Calu3 (cell line): ENCODE results near the gene SPO11. TPM values are rescaled to one million over a fixed set of nuclear protein-coding genes. Genes with fewer than 3 reads are reported as not detected.

ENCODE experiments used
- BruUV-seq: library from RNA; stranded (reverse); fragments of 400-500 nt; replicated peaks from 2 replicates; lab custom pipeline; 2021; lab: Mats Ljungman, UMichigan
- CTCF ChIA-PET: fragments of 300-600 bp; sonication (Branson Sonifier 250); formaldehyde crosslinking; loops from one replicate; lab custom pipeline; 2022; ENCODE audit warnings: antibody characterized with exemption; lab: Charles Lee
- DNase-seq: peaks from one replicate; pipeline ENCODE4 v3.0.0; 2022
- H3K27ac Mint-ChIP-seq: one replicate; pipeline ENCODE4 v1.8.0; 2022; ENCODE audit warnings: mixed read lengths; ENCODE audit not compliant: unreplicated experiment
- H3K27me3 Mint-ChIP-seq: one replicate; pipeline ENCODE4 v1.8.0; 2022; ENCODE audit warnings: mixed read lengths; ENCODE audit not compliant: unreplicated experiment
- H3K36me3 Mint-ChIP-seq: one replicate; pipeline ENCODE4 v1.8.0; 2022; ENCODE audit warnings: mild to moderate bottlenecking, moderate library complexity, mixed read lengths; ENCODE audit not compliant: insufficient read depth, unreplicated experiment
- H3K4me1 Mint-ChIP-seq: one replicate; pipeline ENCODE4 v1.8.0; 2022; ENCODE audit warnings: mild to moderate bottlenecking, low read depth, mixed read lengths; ENCODE audit not compliant: unreplicated experiment
- H3K4me3 Mint-ChIP-seq: one replicate; pipeline ENCODE4 v1.8.0; 2022; ENCODE audit warnings: mild to moderate bottlenecking, low read depth, moderate library complexity, mixed read lengths; ENCODE audit not compliant: unreplicated experiment
- H3K9me3 Mint-ChIP-seq: one replicate; pipeline ENCODE4 v1.8.0; 2022; ENCODE audit warnings: low read depth, mixed read lengths; ENCODE audit not compliant: unreplicated experiment
- CTCF ChIP-seq: fragments of 200-600 bp; IDR thresholded peaks from one replicate; pipeline ENCODE4 v1.8.0; 2022; ENCODE audit warnings: antibody characterized with exemption; ENCODE audit not compliant: unreplicated experiment
- intact Hi-C: fragments of 100-400 bp; cut with micrococcal nuclease; formaldehyde crosslinking; loops from one replicate; pipeline ENCODE4 v1.10.0; 2022; ENCODE audit not compliant: unreplicated experiment
- microRNA-seq: library from miRNA; unstranded; fragments of <30 nt; microRNA quantifications from one replicate; pipeline ENCODE4 v1.2.0, GENCODE V29; 2022
- total RNA-seq: library from RNA; stranded (reverse); gene quantifications from 2 replicates; pipeline ENCODE4 v1.2.3, GENCODE V29; 2022

The SPO11 gene
- total RNA-seq, 1 experiment from 2014 or later: not detected

DNA sequence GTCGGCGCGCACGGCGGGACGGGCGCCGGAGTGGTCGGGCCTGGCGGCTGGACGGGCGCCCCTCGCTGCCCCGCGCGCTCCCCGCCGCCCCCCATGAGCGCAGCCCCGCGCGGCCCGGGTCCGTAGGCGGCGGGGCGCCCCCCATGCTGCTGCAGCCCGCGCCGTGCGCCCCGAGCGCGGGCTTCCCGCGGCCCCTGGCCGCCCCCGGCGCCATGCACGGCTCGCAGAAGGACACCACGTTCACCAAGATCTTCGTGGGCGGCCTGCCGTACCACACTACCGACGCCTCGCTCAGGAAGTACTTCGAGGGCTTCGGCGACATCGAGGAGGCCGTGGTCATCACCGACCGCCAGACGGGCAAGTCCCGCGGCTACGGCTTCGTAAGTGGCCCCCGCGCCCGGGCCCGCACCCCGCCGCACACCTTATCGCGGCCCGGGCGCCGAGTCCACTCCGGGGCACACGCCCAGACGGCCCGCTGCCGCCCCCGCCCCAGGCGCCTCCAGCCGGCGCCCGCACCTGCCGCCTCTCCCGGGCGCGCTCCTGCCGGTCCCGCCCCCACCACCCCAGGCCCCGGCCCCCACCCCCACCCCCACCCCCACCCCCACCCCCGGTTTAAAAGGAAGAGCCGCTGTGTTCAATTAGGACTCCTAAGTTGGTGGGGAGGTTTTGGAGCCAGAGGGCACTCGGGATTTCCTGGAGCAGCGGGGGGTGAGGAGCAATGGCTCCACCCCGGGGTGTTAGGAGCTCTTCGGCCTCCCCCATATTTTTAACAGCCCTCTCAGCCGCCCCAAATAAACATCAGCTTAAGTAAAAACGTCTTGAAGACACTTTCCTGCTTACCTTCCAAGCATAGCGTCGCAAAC is 62.1 kb downstream of the SPO11 start:
- no TSS peak for BruUV-seq
- DNase-seq: peak; percentile 19
- CTCF ChIA-PET: interaction anchor here (0.5 to 2.3 kb wide), 7 partner anchors 26 to 676 kb away, joined by 3 to 11 read pairs (median 3); no protein-coding TSS in a partner anchor
- H3K27ac Mint-ChIP-seq: peak overlapping the region; percentile 24
- no peaks in the 10 kb centered on the region for H3K9me3 Mint-ChIP-seq
- no peak for TF ChIP-seq CTCF
- H3K36me3 Mint-ChIP-seq: peaks cover 55% of the 10 kb centered on the region
- intact Hi-C loops: no loop called here
- H3K4me3 Mint-ChIP-seq: peak overlapping the region; percentile 67
- no peaks in the 10 kb centered on the region for H3K4me1 Mint-ChIP-seq
- no peaks in the 10 kb centered on the region for H3K27me3 Mint-ChIP-seq

DNA sequence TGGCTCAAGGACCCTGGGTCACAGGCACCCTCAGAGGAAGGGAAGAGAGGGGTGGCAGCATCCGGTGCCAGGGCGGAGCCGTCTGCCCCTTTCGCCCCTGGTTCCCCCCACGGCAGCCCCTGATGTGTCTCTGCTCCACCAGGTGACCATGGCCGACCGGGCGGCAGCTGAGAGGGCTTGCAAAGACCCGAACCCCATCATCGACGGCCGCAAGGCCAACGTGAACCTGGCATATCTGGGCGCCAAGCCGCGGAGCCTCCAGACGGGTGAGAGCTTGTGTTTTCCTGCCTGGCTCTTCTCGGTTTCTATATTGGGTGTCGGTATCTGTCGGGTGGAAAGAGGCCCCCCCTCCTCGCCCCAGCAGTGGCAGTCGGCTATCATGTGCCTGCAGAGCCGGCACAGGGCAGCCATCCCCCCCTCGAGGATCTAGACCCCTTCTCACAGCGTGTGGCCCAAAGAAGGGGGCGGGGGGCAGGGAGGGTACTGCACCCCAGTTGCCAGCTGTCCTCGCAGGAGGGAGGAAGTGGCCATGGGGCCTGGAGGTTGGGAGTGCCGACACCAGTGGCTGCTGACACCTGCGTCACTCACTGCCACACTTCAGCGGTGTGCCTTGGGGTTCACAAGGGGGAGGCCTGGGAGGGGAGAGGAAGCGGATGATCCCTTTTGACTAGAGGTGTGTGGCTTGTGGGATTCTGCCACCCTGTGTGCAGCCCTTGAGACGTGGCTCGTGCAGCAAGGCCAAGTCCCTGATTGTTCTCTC is 63.1 kb downstream of the SPO11 start:
- intact Hi-C loops: no loop called here
- Mint-ChIP-seq H3K9me3 (no peaks in the 10 kb centered on the region), H3K4me1 (no peaks in the 10 kb centered on the region), H3K27me3 (no peaks in the 10 kb centered on the region), H3K36me3 (peaks cover 55% of the 10 kb centered on the region), H3K4me3 (peak overlapping the region; percentile 67), H3K27ac (peak overlapping the region; percentile 24)
- TF ChIP-seq CTCF: no peak
- CTCF ChIA-PET: interaction anchor here (0.5 to 2.3 kb wide), 6 partner anchors 25 to 1474 kb away, joined by 3 to 11 read pairs (median 4); no protein-coding TSS in a partner anchor
- no peak for DNase-seq
- no TSS peak for BruUV-seq

Small RNAs within 50 kb of the gene (microRNA-seq; reads per million reads assigned to microRNA genes)
- not detected for gene MIR4325

Other genes with a start within 250 kb of the SPO11 start
- gene BMP7, start 63.2 kb upstream of the SPO11 start, total RNA-seq: not detected in 2 replicates
- gene RAE1, start 21.5 kb downstream of the SPO11 start, total RNA-seq: 59.5 and 64.1 TPM in 2 replicates
- gene RBM38, start 61.6 kb downstream of the SPO11 start, total RNA-seq: 29.5 and 32.0 TPM in 2 replicates
- gene CTCFL, start 195.3 kb downstream of the SPO11 start, total RNA-seq: not detected in 2 replicates
- gene PCK1, start 231.3 kb downstream of the SPO11 start, total RNA-seq: 0.12 and 0.19 TPM in 2 replicates